Measurements from ENCODE around the gene TCF7L2.
A peak's percentile ranks its signal among the peaks of the same experiment; 100 is the strongest.

TCF7L2 gene

DNA sequence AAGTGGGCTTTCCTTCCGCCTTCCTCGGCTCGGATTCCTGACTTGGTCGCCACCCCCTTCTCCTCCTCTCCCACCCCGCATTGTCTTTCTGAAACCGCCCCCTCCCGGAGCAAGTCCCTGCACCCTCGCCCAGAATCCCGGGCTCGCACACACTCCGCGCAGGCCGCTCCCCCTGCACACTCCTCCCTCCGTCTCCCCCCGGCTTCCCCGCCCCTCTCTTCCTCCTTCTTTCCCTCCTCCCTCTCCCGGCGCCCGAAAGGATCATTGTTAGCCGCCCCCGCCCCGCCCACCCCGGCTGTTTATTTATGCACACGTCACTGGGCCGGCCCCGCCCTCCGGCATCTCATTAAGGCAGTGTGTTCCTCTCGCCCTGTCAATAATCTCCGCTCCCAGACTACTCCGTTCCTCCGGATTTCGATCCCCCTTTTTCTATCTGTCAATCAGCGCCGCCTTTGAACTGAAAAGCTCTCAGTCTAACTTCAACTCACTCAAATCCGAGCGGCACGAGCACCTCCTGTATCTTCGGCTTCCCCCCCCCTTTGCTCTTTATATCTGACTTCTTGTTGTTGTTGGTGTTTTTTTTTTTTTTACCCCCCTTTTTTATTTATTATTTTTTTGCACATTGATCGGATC is at the start of gene TCF7L2:
Gene TCF7L2 (plus strand): TSS at position 373 of the 633 bp plus-strand sequence. CDS start 510 bp downstream, outside the sequence.
- DNase-seq: peak; percentile 69

DNA sequence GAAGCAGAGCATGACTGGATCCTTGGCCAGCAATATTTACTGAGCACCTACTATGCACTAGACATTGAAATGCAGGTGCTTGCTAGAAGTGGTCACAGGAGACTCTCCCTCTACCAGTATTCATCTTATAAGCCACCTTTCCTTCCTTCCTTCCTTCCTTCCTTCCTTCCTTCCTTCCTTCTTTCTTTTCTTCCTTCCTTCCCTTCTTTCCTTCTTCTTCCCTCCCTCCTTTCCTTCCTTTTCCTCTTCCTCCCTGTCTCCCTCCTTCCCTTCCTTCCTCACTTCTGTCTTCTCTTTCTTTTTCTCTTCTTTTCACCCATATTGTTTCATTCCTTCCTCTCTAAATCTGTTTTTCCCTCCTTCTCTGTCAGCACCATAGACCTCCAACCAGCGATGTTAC is 47.3 kb upstream of the TCF7L2 start:
- no peak for DNase-seq

DNA sequence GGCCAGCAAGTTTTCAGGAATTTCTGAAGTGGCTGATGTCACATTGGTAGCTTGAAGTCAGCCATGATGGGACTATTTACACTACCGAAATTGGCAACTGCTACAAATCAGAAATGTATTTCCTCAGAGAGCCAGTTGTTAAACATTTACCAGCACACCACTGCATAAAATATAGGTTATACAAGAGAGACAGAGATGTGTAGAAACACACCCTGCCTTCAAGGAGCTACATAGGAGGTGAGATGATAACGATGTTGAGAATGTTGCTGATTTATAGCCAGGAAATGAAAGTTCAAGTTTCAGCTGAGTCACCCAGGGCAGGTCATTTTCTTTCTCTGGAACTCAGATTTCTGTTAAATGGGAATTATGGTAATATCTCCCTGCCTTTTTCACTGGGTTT is 46.0 kb upstream of the TCF7L2 start:
- no peak for DNase-seq

DNA sequence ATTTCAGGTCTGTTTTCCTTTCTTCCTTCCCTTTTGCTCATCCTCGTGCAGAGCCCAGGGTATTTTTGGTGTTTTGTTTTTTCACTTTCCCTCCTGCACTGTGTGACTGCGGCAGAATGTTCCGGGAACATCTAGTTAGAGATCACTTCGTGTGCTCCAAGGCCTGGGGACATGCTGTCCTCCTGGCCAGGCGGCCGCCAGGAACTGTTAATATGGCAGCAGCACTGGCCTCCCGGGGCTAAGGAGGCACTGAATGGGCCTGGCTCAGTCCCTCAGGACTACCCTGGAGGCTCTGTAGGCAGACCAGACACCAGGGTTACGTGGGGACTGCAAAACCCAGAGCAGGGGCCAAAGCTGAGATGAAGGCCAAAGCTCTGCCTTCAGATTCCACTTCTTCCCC is 43.1 kb upstream of the TCF7L2 start:
- no peak for DNase-seq

DNA sequence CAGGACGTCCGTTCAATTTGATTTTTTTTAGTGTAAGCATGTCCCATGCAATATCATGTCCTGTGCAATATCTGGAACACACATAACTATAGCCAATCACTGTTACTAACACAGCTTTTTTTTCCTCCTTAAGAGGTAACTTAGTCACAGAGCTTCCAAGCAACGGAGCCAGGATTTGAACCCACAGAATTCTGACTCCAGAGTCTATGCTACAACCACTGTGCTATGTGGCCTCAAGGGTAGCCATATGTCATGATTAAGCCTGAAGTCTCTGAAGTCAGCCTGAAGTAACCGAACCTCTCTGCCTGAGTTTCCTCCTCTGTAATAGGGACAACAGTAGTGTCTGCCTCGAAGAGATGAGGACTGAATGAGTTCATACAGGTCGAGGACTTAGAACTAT is 42.2 kb upstream of the TCF7L2 start:
- DNase-seq: no peak

DNA sequence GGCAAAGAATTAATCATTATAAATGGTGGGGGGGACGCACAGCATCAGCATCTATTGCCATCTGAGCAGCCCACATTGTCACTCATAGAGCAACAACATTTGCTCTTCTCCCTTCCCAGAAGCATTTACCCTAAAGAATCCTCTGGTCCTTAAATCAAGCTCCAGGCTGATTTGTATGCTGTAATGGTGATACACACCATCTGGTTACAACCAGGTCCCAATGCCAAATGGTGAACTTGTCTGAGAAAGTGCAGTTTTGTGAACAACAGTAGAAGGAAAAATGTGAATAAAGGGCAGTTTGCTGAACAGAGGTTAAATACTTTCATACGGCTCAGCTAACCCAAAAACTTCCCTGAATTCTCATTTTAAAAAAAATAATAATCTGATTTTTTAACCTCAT is 38.8 kb upstream of the TCF7L2 start:
- no peak for DNase-seq

DNA sequence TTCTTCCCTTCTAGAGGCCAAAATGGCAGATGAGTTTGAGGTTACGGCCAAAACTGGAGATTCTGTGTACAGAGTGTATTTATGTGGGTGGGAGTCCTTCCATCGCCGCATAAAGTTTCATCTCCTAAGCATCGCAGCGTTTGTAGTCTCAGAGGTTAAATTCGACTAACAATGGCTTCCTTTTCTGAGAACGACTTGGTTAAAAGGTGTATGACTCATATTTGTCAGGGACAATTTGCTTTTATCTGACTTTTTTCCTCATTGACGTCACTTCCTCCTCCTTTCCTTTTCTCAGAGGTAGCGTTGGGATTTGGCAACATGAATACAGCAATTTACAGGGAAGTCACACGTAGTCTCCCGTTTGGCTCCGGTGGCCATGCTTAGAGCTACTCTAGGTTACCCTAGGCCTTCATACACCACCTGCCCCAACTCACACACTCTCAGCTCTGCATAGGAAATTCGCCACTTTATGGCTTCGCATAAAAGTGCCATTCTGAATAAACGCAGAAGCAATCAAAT is 37.6 kb upstream of the TCF7L2 start:
- no peak for DNase-seq

DNA sequence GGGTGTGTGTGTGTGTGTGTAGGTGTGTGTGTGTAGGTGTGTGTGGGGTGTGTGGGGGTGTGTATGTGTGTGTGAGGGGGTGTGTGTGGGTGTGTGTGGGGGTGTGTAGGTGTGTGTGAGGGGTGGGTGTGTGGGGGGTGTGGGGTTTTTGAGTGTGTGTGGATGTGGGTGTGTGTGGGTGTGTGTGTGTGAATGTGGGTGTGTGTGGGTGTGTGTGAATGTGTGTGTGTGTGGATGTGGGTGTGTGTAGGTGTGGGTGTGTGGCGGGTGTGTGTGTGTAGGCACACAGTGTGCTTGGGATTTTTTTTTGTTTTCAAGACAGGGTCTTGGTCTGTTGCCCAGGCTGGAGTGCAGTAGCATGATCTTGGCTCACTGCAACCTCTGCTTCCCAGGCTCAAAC is 36.8 kb upstream of the TCF7L2 start:
- DNase-seq: no peak

DNA sequence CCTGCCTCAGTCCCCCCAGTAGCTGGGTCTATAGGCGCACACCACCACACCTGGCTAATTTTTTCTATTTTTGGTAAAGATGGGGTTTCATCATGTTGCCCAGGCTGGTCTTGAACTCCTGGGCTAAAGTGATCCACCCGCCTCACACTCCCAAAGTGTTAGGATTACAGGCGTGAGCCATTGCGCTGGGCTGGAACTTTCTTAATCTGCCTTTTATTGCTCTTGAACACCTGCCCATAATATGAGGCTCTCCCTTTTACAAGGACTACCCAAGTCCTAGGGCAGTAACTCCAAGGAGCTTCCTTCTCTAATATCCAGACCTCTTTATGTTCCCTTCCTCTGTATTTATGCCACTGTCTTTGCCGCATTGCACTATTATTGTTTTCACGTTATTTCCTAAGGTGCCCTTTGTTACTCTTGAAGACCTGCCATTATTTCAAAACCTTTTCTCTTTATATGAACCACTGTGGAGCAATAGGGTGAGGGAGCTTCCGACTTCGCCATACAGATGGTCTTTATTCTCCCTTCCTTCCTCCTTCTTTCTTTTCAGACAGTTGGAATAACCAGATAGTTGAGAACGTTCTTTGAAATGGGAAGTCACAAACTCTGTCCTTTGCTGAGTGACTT is 36.3 kb upstream of the TCF7L2 start:
- DNase-seq: no peak

DNA sequence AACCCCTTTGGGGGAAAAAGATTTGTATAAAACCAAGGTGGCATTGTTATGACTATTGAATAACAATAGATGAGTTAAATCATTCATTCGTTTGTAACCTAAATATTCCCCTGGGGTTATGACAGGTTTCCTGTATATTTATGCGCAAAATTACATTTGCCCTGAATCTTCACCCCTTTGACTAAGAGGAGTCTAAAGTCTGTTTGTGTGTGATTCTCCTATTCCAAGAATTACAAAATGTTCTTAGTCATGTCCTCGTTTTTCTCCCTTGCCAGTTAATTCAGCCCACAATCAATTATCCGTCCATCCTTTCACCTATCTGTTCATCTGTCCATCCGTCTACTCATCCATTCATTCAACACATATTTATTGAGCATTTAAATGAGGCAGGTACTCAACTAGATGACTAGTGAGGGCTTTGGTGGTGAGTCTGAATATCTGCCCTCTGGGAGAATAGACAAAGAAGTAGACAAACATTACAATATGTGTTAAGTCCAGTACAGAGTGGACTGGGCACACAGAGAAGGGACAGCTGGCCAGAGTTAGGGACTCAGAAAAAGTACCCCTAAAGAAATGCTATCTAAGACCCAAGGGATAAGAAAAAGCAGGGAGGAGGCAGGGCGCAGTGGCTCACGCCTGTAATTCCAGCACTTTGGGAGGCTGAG is 35.6 kb upstream of the TCF7L2 start:
- no peak for DNase-seq

DNA sequence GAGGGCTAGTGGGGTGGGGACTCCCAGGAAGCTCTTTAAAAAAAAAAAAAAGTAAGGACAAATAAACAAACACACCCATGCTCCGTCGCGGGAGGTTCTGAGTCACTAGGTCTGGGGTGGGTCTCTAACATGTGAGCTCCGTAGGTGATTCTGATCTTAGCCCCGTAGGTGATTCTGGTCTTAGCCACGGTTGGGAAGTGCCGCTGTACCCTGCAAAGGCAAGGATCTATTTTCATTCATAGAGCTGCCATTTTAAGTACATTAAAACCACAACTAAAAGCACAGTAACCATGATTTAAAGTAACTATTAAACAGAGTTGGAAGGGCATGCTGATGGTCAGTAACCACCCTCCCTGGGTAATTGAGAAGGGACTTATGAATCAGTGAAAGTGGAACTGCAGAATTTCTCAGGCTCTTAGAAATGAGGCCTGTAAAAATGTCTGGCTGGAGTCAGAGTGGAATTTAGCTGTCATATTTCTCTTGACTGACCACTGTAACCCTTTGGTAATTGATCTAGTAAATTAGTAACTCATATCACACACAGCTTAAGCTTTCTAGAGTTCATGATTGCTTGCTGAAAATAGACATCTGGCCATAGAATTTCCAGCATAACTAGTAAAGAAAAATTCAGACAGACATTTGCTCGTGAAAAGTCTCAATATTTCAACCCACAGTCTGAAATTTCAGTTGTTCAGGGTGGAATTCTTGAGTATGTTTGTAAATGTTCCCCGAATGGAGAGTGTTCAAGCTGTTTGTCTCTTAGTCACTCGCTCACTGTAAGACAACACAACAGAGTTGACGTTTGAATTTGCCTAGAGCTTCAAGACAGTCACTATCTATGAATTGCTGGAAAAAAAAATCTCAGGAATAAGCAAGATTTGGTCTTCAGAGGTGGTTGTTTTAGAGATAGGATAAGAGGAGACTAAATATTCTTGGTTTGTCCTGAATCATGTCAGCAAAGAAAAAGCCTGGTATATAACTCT is 34.2 kb upstream of the TCF7L2 start:
- DNase-seq: no peak

DNA sequence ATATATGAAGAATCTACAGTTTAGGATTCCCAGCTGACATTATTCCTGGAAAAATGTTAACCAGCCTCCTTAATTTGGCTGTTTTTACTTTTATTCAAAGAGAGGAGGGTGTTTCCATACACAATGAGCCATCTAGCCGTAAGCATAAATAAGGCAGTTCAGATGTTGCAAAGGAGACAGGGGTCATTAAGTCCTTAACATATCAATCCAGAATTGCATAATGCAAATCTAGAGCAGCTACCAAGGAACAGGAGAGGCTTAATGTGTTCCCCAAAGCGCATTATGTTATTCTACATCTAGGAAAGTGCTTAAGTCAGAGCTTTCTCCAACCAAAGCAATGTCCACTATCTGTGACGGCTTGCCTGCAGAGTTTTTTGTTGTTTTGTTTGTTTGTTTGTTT is 32.4 kb upstream of the TCF7L2 start:
- no peak for DNase-seq

DNA sequence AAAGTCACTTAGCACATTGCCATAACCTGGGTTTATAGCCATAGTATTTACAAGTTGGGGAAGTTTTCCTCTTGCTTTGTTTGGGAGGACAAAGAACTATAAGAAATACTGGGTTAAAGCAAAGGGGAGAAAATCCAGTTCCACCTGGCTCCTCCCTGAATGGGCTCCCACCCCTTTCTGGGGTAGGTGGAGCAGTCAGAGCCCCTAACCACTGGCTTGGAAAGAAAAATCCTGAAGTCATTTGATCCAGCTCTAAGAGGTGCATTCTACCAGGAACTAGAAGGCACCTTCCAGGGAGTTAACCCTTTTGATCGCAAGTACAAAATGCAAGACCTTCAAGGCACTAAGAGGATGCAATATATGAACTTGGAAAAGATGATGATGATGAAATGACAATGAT is 31.3 kb upstream of the TCF7L2 start:
- DNase-seq: no peak

DNA sequence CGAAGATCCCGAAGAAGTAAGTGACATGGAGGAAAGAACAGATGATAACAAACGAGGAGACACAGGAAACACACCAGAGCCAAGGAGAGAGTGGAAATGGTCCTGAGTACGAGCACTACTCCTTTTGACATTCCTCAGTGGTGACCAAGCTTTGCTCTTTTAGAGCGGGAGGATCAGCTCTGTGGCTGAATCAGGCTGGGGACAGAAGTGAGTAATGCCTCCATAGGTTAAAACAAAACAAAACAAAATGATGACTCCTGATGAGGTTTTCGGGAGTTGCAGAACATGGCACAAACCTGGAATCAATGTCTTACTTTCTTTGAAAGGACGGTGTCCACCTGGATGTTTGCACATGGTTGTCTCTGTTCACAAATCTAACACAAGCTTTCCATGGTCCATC is 30.3 kb upstream of the TCF7L2 start:
- no peak for DNase-seq

DNA sequence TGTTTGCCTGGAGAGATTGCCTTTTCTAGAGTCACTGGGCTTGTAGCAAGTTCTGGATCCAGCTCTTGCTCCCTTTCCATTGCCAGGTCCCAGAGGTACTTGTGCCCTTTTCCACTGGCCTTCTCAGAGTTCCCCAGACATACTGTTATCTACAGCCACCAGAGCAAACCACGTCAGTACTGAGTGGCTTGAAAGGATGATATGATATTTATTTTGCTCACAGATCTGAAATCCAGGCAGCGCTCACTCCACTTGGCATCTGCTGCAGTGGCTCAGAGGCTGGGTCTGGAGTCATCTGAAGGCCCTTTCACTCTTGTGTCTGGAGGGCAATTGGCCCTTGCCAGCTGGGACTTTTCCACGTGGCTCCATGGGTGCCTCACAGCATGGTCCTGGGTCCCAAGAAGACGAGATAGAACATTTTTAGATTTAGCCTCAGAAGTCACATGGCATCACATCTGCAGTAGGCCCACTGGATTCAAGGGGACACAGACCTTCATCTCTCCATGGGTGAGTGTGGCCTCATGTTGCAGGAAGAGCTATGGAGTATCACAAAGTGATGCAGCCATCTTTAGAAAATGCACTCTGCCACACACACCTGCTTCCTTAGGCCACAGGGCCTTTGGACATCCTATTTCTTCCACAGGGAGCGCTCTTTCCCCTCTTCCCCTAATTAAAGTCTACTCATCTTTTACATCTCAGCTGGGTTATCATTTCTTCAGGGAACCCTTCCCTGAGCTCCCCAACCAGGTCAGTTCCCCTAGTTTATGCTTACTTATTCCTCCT is 22.9 kb upstream of the TCF7L2 start:
- no peak for DNase-seq

DNA sequence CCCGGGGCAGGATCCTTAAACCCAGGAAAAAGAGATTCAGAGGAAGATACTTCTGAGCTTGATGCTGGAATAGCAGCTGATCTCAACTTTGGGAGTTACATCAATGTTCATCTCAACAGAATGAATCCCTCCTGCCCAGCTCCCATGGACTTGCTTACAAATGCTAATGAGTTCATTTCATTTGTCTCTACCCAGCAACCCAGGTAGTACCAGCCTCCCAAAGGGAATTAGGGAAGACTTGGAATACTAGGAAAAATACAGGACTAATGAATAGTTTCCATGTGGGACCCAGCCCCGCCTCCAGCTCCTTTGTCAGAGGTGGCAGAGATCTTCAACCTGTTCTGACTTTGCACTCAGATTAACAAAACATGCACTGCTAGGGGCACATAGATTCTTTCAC is 22.1 kb upstream of the TCF7L2 start:
- no peak for DNase-seq

DNA sequence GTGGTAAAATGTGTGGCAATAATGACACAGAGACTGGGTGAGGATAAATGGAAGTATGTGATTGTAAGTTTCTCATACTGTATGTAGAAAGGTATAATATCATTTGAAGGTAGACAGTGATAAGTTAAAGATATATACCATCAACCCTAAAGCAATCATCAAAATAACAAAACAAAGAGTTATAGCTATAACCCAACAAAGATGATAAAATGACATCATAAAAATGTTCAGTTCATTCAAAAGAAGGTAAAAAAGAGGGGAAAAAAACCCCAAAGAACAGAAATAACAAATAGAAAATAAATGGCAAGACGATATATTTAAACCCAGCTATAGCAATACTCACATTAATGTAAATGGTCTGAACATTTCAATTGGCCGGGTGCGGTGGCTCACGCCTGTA is 17.4 kb upstream of the TCF7L2 start:
- DNase-seq: no peak

DNA sequence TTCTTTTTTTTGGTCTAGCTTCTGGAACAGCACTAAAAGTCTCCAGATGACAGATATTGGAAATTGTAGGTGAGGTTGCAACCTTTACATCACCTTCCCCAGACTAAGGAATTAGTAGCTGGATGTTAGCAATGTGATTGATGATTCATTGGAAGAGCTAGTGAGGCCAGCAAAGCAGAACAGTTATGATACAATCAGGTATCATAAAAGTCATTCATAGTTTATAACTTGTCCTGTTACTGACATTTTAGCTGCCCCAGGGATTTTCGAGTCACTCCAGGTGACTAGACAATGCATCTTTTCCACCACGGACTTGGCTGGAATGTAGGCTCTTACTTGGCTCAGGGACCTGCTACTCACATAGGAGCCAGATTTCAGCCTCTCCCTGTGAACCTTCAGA is 15.9 kb upstream of the TCF7L2 start:
- DNase-seq: no peak

DNA sequence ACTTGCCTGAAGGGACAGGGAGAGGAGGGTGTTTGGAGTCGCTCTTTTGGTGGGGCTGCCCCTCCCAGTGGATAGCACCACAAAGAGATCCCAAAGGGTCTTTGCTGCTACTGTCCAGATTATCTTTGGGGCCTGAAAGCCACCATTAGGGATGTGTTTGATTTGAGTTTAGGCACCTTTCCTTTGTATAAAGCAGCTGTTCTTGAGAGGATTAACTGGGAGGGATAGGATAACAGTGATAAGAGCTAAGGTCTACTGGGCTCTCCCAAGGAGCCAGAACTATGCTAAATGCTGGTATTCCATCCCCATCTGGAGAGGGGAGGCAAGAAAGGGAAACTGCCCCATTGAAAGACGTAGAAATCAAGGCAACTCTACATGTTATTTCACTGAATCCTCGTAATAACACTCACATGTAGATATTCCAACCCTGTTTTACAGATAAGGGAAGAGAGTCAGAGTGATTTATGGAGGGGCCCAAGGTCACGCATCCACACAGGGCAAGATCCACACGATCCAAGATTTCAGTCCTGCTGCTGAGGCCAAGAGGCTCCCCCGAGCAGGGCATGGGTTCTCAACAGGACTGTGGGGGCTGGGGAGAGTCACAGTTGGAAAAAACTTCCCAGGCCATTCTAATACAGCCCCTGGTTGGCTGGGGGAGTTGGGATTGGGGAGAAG is 11.1 kb upstream of the TCF7L2 start:
- DNase-seq: no peak

DNA sequence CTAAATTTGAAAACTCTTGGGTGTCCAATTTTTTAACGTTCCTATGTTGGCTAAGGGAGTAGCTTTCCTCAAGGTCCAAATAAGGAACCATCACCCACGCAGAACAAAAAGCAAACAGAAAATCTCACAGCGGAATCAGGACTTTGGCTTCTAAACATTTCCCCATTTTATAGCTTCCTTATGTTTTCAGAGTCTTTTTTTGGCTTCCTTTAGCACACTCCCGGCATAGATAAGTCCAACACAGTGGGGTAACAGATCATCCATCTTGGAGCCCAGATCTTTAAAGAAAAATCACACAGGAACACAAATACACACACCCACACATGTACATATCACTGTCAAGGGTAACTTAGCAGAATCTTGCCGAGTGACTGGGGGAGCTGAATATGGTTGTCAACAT is 4.2 kb upstream of the TCF7L2 start:
- DNase-seq: no peak

DNA sequence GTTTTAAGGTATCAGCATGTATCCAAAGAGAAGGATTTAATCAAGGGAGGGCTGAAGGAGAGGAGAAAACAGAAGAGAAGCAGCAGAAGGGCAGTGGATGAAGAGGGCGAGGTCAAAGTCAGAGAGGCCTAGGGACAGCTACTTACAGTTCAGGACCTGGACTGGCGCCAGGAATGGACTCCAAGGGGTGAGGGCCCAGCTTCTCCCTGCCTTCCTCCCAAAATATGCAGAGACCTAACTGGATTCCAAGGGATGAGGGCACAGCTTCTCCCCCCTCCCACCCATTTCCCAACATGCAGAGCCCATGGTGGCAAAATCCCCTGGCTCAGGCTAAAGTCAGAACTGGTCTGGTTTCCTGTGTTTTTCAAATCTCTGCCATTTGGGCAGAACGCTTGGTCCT is 3.4 kb upstream of the TCF7L2 start:
- DNase-seq: no peak

DNA sequence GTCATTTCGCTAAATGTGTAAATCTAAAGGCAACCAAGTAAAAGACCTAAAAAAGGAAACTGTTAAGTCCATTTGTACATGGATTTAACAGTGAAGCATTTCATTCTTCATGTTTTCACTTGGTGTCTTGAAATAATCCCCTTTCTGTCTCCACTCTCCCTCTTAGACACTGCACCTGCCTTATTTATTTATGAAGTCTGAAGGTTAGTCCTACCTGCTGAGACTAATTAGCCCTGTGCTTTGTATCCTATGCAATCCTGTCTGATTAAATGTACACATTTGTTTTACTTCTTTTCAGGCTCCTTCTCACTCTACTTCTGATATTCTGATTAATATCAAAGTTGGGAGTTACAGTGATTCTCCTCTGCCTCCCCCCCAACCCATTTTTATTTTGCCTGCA is 1.9 kb upstream of the TCF7L2 start:
- no peak for DNase-seq

All from NCI-H2107 (cell line).